ENCODE results near the gene CCDC184. TPM values are rescaled to one million over a fixed set of nuclear protein-coding genes. Genes with fewer than 3 reads are reported as not detected.
"Not testable (repeated sequence)": the region's sequence is repeated elsewhere in the genome, so short reads cannot be mapped to it uniquely, and the experiment has no call there.

The CCDC184 gene
- total and polyA plus RNA-seq, 2 donors (not counting 1 experiment from before 2014, with no cell fraction given): 0.54 to 1.4 TPM

GRCh38 chr12:48202766-48203165, 19.3 kb downstream of the CCDC184 start:
- intact Hi-C loops (cut with micrococcal nuclease): no loop called here
- Mint-ChIP-seq H3K9me3 (ENCODE audit: insufficient read depth) (peaks cover 7% of the 10 kb centered on the region), H3K27ac (no peak overlapping the region), H3K4me3 (no peak overlapping the region), H3K4me1 (peaks cover 20% of the 10 kb centered on the region), H3K27me3 (no peaks in the 10 kb centered on the region)
- ChIA-PET CTCF (no interaction called here), POLR2A (no interaction called here)
- Histone ChIP-seq H3K9ac (ENCODE audit: low read length) (no peak overlapping the region), H3K4me3 (ENCODE audit: control extremely low read depth in 1 of 5, extremely low read depth in 1 of 5, insufficient read depth in 1 of 5, low read depth in 2 of 5, low read length in 4 of 5) (no peak overlapping the region), H4K20me1 (ENCODE audit: control insufficient read depth, insufficient read depth, low read length, poor library complexity, severe bottlenecking) (no peaks in the 10 kb centered on the region), H3K9me3 (ENCODE audit: control extremely low read depth in 1 of 3, control insufficient read depth in 2 of 3, insufficient read depth in 1 of 3, low read length in 2 of 3) (peaks cover 8 to 16% (median 11%) of the 10 kb centered on the region in 3 donors), H3K4me2 (replicated peaks; ENCODE audit: low read depth, low read length, poor library complexity, severe bottlenecking) (no peak overlapping the region), H3K4me1 (ENCODE audit: control insufficient read depth in 2 of 2, insufficient read depth in 2 of 2, low read length in 2 of 2) (peaks cover 13 to 14% of the 10 kb centered on the region in 2 donors), H3K27me3 (replicated peaks in 1 of 4; ENCODE audit: control extremely low read depth in 1 of 4, control insufficient read depth in 3 of 4, insufficient read depth in 4 of 4, low read length in 3 of 4) (no peaks in the 10 kb centered on the region), H2AFZ (ENCODE audit: insufficient read depth, low read depth, low read length, poor library complexity, severe bottlenecking) (no peak overlapping the region), H3K36me3 (replicated peaks in 1 of 2; ENCODE audit: control extremely low read depth in 1 of 2, control insufficient read depth in 1 of 2, extremely low read depth in 1 of 2, insufficient read depth in 2 of 2, low read length in 1 of 2) (peaks cover 0 to 2% of the 10 kb centered on the region in 2 experiments), H3K79me2 (ENCODE audit: control insufficient read depth, insufficient read depth, low read length) (peaks cover 18% of the 10 kb centered on the region), H3K27ac (ENCODE audit: low read length in 2 of 2) (no peak overlapping the region)
- no peak for TF ChIP-seq EZH2 (IDR thresholded peaks at IDR 0.05; ENCODE audit: borderline replicate concordance, insufficient read depth, low read depth, low read length, poor library complexity, severe bottlenecking)
- TF ChIP-seq, protein P1, sequence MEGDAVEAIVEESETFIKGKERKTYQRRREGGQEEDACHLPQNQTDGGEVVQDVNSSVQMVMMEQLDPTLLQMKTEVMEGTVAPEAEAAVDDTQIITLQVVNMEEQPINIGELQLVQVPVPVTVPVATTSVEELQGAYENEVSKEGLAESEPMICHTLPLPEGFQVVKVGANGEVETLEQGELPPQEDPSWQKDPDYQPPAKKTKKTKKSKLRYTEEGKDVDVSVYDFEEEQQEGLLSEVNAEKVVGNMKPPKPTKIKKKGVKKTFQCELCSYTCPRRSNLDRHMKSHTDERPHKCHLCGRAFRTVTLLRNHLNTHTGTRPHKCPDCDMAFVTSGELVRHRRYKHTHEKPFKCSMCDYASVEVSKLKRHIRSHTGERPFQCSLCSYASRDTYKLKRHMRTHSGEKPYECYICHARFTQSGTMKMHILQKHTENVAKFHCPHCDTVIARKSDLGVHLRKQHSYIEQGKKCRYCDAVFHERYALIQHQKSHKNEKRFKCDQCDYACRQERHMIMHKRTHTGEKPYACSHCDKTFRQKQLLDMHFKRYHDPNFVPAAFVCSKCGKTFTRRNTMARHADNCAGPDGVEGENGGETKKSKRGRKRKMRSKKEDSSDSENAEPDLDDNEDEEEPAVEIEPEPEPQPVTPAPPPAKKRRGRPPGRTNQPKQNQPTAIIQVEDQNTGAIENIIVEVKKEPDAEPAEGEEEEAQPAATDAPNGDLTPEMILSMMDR (IDR thresholded peaks at IDR 0.05): no peak
- WGBS (ENCODE audit: insufficient coverage): 97% methylated on average over 6 of the region's 8 CpGs
- DNase-seq (no peak), ATAC-seq (ENCODE audit: low read depth) (no peak)

GRCh38 chr12:48203192-48203591, 19.7 kb downstream of the CCDC184 start, which contains the start of gene OR10AD1:
Gene OR10AD1 (minus strand): TSS chr12:48203292. CDS start chr12:48203292, 0 bp downstream.
- Histone ChIP-seq H3K4me2 (replicated peaks; ENCODE audit: low read depth, low read length, poor library complexity, severe bottlenecking) (no peak within 1 kb of the TSS), H3K4me3 (ENCODE audit: control extremely low read depth in 1 of 5, extremely low read depth in 1 of 5, insufficient read depth in 1 of 5, low read depth in 2 of 5, low read length in 4 of 5) (no peak within 1 kb of the TSS), H2AFZ (ENCODE audit: insufficient read depth, low read depth, low read length, poor library complexity, severe bottlenecking) (no peak within 1 kb of the TSS), H3K27ac (ENCODE audit: low read length in 2 of 2) (no peak within 1 kb of the TSS), H3K36me3 (replicated peaks in 1 of 2; ENCODE audit: control extremely low read depth in 1 of 2, control insufficient read depth in 1 of 2, extremely low read depth in 1 of 2, insufficient read depth in 2 of 2, low read length in 1 of 2) (peaks cover 0 to 2% of the 10 kb centered on the region in 2 experiments), H3K4me1 (ENCODE audit: control insufficient read depth in 2 of 2, insufficient read depth in 2 of 2, low read length in 2 of 2) (peaks cover 13 to 14% of the 10 kb centered on the region in 2 donors), H3K9me3 (ENCODE audit: control extremely low read depth in 1 of 3, control insufficient read depth in 2 of 3, insufficient read depth in 1 of 3, low read length in 2 of 3) (peaks cover 8 to 18% (median 13%) of the 10 kb centered on the region in 3 donors), H3K9ac (ENCODE audit: low read length) (no peak within 1 kb of the TSS), H3K27me3 (replicated peaks in 1 of 4; ENCODE audit: control extremely low read depth in 1 of 4, control insufficient read depth in 3 of 4, insufficient read depth in 4 of 4, low read length in 3 of 4) (no peaks in the 10 kb centered on the region), H4K20me1 (ENCODE audit: control insufficient read depth, insufficient read depth, low read length, poor library complexity, severe bottlenecking) (no peaks in the 10 kb centered on the region), H3K79me2 (ENCODE audit: control insufficient read depth, insufficient read depth, low read length) (peaks cover 18% of the 10 kb centered on the region)
- Mint-ChIP-seq H3K9me3 (ENCODE audit: insufficient read depth) (peaks cover 7% of the 10 kb centered on the region), H3K27ac (no peak within 1 kb of the TSS), H3K27me3 (no peaks in the 10 kb centered on the region), H3K4me1 (peaks cover 20% of the 10 kb centered on the region), H3K4me3 (no peak within 1 kb of the TSS)
- 100% methylated on average over 3 of the region's 4 CpGs for WGBS (ENCODE audit: insufficient coverage)
- no peak for ATAC-seq (ENCODE audit: low read depth)
- DNase-seq: no peak
- CTCF ChIA-PET: interaction anchor here (1.1 kb wide), 1 partner anchor 10 kb away, joined by 3 read pairs; no protein-coding TSS in a partner anchor
- intact Hi-C loops (cut with micrococcal nuclease): no loop called here
- TF ChIP-seq, protein P1 (IDR thresholded peaks at IDR 0.05): no peak
- no peak for TF ChIP-seq EZH2 (IDR thresholded peaks at IDR 0.05; ENCODE audit: borderline replicate concordance, insufficient read depth, low read depth, low read length, poor library complexity, severe bottlenecking)
- POLR2A ChIA-PET: no interaction called here

GRCh38 chr12:48209495-48209894, 26.1 kb downstream of the CCDC184 start:
- H3K9me3 Mint-ChIP-seq (ENCODE audit: insufficient read depth); POLR2A ChIA-PET: not testable (repeated sequence)
- WGBS (ENCODE audit: insufficient coverage): no CpG with 5 or more reads among the region's 2 CpGs

More at GRCh38 chr12:48209495-48209894, 26.1 kb downstream of the CCDC184 start:
- H3K4me3 ChIP-seq (ENCODE audit: control extremely low read depth in 1 of 5, extremely low read depth in 1 of 5, insufficient read depth in 1 of 5, low read depth in 2 of 5, low read length in 4 of 5); H3K36me3 ChIP-seq (replicated peaks in 1 of 2; ENCODE audit: control extremely low read depth in 1 of 2, control insufficient read depth in 1 of 2, extremely low read depth in 1 of 2, insufficient read depth in 2 of 2, low read length in 1 of 2); CTCF ChIA-PET; H3K4me1 ChIP-seq (ENCODE audit: control insufficient read depth in 2 of 2, insufficient read depth in 2 of 2, low read length in 2 of 2); H3K27me3 Mint-ChIP-seq; H3K4me3 Mint-ChIP-seq; H2AFZ ChIP-seq (ENCODE audit: insufficient read depth, low read depth, low read length, poor library complexity, severe bottlenecking); H3K27ac Mint-ChIP-seq; DNase-seq; H3K27ac ChIP-seq (ENCODE audit: low read length in 2 of 2); H3K4me2 ChIP-seq (replicated peaks; ENCODE audit: low read depth, low read length, poor library complexity, severe bottlenecking); H3K79me2 ChIP-seq (ENCODE audit: control insufficient read depth, insufficient read depth, low read length); ATAC-seq (ENCODE audit: low read depth); H4K20me1 ChIP-seq (ENCODE audit: control insufficient read depth, insufficient read depth, low read length, poor library complexity, severe bottlenecking); H3K27me3 ChIP-seq (replicated peaks in 1 of 4; ENCODE audit: control extremely low read depth in 1 of 4, control insufficient read depth in 3 of 4, insufficient read depth in 4 of 4, low read length in 3 of 4); H3K4me1 Mint-ChIP-seq; H3K9ac ChIP-seq (ENCODE audit: low read length); intact Hi-C loops (cut with micrococcal nuclease): not testable (repeated sequence)
- peaks cover 8 to 22% (median 12%) of the 10 kb centered on the region in 3 donors for H3K9me3 ChIP-seq (ENCODE audit: control extremely low read depth in 1 of 3, control insufficient read depth in 2 of 3, insufficient read depth in 1 of 3, low read length in 2 of 3)
